HG03066 (cell line): ENCODE results near the gene TTC24.
"Not testable (repeated sequence)": the region's sequence is repeated elsewhere in the genome, so short reads cannot be mapped to it uniquely, and the experiment has no call there.

Experiments
- ATAC-seq: cut with Tn5 transposase; IDR thresholded peaks from one replicate; pipeline ENCODE4 v1.9.1; 2021; ENCODE audit warnings: low read depth; ENCODE audit not compliant: unreplicated experiment

Gene TTC24

DNA sequence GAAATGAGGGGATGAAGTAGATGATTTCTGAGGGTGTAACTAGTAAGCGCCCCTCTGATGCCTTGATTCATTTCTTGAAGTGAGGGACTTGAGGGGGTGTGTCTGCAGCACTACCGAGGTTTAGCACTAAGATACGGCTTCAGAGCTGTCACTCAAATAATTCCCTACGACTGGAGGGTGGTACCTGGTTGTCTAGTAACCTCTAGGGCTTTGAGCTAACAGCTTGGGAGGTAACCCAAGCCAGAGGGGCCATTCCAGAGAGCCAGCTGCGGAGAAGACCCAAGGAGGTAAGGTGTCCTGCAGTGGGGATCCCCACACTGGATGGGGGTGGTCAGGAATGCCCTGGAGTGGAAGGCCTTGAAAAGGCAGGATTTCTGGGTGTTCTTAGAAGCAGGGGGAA is at the start of gene TTC24:
TTC24 (plus strand) TSS at position 252 of the 400 bp plus-strand sequence. CDS start 1,642 bp downstream, outside the sequence.
- ATAC-seq, result no peak

DNA sequence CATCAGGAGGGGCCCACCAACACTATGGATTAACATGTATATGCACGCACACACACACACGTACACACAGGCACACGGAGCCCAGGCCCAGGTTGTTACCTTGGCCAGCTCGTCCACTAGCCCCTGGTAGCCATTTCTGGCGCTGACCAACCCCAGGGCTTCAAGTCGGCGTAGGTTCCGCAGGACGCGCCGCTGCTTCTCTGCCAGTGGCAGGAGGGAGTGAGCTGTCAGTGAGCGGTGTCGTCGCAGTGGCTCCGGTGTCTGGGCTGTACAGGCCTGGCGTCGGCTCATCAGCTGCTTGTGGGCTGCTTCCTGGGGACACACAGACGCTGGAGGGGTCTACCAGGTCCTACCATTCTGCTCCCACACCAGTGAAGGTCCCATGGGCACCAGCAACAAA is 49.5 kb upstream of the TTC24 start:
- no peak for ATAC-seq

DNA sequence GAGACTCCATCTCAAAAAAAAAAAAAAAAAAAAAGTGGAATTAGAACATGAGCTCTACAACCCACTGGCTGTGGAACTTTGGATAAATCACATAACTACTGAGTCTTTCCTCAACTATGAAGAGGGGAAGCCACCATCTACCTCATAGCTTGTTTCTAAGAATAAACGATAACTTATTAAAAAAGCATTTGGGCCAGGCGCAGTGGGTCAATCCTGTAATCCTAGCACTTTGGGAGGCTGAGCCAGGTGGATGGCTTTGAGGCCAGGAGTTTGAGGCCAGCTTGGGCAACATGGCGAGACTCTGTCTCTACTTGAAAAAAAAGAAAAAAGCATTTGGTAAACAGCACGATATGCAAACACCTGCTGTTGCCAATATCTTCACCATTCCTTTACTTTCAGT is 47.1 kb upstream of the TTC24 start:
- ATAC-seq, result no peak

DNA sequence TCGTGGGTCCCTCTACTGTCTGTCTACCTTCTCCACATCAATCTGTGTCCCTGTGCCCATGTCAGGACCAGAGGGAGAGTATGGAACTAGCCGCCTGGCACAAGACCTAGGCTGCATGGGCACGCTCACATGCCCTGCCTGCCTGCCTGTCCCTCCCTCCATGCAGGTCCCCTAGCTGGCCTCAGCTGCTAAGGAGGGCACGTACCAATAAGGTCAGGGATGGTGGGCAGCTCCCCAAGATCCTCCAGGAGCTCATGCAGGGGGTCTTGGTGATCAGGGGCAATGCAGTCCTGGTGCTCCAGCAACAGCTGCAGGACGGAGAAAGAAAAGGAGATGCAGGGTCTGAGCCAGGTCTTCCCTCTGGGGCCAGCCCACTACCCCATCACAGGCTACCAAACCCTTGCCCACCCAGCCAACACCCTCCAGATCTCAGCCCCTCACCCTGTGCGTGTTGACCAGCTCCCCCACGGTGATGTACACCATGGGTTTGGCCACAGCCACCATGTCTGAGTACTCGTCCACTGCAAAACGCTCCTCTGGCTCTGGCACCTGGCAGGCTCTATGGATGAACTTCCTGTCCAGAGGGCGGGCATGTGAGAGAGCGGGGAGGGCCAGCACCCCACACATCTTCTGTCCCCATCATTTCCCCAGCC is 45.8 kb upstream of the TTC24 start:
- no peak for ATAC-seq

DNA sequence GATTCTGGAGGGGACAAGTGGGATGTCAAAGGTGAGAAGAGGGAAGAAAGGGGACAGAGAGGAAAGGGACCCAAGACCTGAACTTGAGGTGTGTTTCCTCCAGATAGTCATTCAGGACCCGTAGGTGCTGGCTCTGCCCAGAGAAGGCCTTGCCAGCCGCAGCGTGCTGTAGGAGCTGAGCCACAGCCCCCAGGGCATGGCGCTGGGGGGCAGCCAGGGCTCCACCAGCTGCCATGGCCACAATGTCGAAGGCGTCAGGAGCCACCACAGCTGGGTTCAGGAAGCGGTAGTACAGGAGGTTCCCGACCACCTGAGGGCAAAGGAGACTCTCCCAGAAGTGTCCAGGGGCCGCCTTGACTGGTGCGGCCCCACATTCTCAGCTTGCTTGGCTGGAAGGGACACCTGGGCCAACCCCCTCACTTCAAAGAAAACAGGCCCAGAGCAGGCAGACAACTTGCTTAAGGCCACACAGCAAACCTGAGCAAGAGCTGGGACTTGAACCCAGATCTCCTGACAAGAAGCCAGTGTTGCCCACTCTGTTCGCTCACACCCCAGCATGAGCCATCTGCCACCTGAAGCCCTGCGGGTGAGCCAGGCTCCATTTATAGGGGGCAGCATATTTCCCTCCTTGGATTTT is 45.0 kb upstream of the TTC24 start:
- no peak for ATAC-seq

DNA sequence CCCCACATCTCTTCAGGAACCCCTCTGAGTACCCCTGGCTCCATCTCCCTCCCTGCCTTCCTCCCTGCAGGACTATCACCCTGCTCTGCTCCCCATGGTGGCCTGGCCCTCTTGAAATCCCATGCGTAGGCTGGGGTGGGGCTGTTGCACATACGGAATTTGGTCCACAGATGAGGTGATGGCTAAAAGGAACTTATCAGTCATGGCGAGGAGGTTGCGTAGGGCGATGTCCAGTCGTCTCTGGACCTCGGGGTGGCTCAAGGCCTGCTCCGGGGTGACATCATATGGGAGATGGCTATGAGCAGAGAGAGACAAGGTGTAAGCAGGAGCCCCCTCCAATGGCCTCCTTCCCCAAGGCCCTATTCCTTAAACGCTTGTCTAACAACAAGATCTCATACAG is 42.5 kb upstream of the TTC24 start:
- no peak for ATAC-seq

DNA sequence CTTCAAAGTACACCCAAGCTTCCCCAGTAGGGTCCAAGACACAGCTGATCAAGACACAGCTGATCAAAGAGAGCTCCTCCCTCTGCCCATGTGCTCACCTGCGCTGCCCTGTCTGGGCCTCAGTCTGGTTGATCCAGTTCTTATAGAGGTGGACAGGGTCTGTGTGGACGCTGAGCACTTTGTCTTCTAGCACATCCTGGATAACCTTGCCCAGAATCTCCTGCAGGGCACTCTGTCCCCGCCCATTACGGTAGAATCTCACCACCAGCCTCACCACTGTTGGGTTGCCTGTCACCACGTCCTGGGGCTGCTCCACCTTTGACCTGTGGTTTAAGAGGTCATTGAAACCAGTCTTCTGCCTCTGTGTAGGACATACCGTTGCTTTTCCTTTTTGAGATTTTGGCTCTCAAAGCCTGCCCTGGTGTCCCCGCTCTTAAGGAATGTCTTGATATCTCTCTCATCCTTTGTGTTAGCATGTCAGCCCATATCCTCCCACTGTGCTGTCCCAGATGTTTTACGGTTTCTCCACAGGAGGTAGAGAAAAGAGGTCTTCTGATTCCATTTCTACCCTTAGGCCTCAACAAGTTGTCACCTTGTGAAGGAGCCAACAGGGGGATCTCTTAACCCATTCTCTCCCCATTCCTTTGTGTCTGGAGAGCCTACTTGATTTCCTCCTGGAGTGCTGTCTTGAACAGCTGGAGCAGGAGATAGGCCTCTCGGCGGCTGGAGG is 40.6 kb upstream of the TTC24 start:
- ATAC-seq, result no peak

DNA sequence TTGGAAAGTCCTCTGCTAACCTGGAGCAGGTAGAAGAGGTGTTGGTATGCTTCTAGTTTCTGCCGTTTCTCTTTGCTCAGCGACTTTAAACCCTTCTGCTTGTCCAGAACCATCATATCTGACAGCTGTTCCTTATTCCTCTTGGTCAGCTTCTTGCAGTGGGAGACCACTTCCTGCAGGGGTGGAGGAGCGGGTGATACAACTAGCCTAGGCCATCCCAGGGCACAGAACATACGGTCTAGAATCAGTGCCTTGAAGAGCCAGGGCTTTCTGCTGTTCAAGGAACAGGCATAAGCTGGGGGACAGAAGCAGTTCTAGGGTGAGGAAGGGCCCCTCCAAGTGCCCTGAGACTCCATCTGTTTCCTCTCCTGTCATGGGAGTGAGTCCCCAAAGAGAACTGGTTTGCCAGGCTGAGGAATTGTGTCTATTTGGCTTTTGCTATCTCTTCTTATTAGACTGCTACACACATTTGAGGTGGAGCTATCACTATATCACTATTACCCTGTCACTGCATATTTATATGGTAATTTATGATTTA is 39.6 kb upstream of the TTC24 start:
- no peak for ATAC-seq

DNA sequence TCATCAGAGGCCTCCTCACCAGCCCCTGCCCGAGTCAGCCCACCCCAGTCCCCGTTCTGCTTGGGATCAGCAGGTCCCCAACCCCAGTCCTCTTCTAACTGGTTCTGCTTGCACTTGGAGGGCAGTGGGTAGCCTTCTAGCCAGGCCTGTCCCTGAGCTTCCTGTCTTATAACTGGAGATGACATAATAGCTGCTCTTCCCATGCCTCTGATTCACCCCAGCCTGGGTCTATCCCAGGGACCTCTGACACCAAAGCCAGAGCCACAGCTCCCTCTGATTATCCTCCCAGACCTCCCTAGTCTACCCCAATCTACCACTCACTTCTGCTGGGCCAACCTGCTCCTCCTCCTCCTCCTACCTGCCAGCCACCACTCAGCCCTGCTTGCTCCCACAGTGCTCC is 38.6 kb upstream of the TTC24 start:
- ATAC-seq, result no peak

DNA sequence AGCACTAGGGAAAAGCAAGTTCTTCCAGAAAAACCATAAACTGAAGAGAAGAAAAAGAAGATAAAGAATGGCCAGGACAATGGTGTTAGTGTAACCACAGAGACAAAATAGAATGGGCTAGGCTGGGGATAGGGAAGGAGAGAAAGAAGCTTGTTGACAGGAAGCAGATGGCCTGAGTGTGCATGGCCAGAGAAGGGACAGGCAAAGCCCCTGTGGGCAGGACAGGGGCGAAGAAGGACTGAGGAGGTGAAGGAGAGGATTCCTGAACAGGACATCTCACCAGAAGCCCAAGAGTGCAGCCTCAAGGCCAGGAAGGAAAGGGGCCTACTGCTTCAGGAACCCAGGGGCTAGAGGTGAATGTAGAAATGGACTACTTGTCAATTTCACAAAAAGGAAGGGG is 36.5 kb upstream of the TTC24 start:
- ATAC-seq, result no peak

DNA sequence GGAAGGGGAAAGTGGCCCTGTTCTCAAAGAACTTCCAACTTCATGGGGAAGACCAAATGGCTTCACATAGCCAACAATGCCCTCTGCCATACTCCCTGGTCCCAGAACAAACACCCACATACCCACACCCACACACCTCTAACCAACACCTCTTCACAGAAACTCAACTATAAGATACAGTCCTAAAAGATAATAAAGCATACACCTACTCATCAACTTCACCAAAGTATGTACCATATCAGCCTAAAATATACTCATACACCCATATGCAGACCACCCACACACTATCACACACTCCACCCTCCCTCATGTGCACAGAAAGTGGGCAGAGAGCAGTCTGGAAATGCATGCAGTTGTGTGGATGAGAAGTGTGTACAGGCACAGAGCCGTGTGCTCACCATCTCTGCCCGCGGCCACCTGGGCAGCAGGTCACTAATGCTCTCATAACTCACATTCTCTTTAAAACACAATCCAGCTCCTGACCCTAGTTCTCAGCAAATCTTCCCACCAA is 34.9 kb upstream of the TTC24 start:
- no peak for ATAC-seq

DNA sequence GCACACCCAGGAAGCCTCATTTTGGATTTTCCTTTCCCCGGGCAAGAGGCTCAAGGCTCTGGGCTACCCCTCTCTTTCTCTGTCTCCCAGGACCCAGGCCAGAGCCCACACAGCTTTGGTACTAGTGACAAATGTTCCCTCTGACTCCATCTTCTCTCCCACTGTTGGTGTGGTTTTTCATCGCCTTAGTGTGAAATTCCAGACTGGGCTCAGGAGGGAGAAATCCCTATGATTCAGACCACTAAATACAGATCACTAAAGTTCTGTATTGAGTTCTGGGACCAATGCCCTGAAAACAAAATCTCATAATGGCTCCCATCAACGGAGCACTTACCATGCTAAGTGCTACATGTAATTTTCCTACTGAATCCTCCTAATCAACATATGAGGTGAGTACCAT is 33.3 kb upstream of the TTC24 start:
- no peak for ATAC-seq

DNA sequence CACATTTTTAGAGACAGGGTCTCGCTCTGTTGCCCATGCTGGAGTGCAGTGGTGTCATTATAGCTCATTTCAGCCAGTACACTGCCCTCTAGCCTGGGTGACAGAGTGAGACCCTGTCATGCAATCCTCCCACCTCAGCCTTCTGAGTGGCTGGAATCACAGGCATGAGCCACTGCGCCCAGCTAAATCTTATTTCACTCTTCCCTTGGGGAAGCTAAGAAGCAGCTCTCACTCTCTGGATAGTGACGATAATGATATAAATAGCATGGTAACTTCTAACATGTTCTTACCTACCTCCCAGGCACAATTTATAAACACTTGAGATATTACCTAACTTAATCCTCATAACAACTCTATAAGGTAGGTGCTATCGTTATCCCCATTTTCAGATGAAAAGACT is 32.1 kb upstream of the TTC24 start:
- no peak for ATAC-seq

DNA sequence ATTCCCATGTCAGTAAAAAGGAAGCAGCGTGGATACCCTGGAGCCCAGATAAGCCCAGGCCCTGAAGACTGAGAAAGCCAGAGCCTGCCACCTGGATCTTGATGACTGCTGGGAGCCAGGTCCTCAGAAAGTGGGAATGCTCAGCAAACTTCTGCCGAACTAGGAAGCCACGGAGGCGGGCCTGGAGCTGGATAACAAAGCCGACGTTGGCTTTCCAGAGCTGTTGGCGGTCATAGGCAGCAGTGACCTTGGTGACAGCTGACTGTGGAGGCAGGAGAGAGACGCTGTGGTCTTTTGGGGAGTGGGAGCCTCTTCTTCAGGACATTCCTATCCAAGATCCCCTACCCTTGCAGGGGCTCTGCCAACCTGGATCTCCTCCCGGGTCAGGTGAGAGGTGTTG is 31.5 kb upstream of the TTC24 start:
- no peak for ATAC-seq

DNA sequence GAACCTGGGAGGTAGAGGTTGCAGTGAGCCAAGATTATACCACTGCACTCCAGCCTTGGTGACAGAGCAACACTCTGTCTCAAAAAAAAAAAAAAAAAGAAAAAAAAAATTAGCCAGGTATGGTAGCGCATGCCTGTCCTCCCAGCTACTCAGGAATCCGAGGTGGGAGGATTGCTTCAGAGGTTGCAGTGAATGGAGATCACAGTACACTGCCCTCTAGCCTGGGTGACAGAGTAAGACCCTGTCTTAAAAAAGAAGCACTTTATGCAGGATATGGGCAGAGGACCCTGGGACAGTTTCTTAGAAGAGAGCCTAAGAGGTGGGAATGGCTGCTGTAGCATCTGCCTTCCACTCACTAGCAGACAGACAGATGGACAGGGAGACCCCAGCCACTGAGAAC is 30.1 kb upstream of the TTC24 start:
- no peak for ATAC-seq

DNA sequence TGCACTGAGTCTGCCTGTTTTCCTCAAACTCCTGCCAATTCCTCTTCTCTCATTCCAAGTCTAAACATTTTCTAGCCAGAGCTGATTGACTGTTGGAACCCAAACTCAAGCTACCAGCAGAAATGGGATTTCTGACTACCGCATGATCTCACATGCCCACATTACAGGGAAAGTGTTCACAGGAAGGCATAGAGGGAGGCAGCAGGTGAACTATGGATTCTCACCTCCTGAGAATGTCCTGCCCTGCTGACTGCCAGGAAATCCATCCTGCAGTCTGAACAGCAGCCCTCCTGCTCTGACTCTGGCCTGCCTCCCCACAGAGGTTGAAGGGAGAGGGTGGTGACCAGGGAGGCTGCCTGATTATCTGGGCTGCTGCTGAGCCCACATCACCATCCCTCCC is 29.7 kb upstream of the TTC24 start:
- no peak for ATAC-seq

DNA sequence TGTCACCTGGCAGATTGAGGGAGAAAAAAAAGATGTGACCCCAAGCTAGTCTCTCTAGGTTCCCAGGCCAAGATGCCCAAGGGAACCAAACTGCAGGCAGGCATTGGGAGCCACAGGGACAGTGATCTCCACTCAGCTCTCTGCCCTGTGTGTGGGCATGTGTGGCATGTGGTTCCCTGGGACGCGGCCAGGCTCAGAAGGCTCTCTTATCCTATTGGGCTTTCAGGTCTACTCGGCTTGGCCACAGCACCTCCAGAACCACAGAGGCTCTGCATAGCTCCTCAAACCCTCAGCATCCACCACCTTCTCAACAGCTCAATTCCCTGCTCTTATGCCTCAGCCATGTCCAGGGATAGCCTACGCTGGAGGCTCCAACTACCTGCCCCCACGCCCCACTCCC is 29.2 kb upstream of the TTC24 start:
- no peak for ATAC-seq

DNA sequence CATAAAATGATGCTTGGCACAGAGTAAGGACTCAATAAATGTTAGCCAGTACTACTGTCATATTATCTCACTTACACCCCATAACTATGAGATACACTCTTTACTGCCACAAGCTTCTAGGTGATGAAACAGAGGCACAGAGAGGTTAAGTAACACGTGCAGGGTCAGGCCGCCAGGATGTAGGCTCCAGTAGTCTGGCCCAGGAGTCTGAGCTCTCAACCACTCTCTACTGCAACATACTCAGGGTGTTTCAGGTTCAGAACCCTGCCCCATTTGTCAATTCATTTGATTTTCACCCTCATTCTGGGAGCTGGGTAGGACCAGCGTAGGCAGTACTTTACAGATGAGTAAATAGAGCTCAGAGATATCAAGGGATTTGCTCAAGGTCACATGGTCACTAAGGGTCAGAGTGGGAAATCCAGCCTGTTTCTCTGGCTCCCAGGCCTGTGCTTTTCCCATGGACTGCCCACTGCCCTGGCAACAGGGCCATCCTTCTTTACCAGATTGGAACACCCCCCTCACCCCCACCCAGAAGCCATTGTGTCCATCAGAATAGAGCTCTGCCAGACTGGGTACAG is 28.4 kb upstream of the TTC24 start:
- no peak for ATAC-seq

DNA sequence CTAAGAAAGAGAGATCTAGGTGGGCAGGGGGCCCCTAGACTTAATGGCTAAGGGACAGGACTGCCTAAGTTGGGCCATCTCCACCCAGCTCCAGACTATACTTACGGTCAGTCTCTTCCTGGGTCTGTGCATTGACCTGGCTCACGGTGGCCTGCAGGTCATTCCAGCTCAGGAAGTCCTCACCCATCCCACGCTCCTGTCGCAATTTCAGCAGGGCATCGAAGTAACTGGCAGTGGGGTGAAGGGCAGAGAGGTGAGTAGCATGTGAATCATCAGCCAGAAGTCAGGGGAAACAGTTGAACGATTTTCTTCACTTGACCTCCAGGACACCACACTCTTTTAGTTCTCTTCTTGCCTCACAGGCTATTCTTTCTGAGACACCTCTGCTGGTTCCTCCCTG is 27.7 kb upstream of the TTC24 start:
- no peak for ATAC-seq

DNA sequence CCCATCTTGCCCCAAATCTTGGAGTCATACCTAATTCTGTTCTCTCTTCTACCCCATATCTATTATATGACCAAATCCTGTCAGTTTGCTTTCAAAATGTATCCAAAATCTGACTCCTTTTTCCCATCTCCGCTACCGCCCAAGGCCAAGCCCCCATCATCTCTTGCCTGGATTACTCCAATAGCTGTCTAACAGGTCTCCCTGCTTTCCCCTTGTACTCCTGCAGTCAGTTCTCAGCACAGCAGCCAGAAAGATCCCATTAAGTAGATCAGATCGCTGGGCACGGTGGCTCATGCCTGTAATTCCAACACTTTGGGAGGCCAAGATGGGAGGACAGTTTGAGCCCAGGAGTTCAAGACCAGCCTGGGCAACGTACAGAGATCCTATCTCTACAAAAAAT is 27.0 kb upstream of the TTC24 start:
- no peak for ATAC-seq

DNA sequence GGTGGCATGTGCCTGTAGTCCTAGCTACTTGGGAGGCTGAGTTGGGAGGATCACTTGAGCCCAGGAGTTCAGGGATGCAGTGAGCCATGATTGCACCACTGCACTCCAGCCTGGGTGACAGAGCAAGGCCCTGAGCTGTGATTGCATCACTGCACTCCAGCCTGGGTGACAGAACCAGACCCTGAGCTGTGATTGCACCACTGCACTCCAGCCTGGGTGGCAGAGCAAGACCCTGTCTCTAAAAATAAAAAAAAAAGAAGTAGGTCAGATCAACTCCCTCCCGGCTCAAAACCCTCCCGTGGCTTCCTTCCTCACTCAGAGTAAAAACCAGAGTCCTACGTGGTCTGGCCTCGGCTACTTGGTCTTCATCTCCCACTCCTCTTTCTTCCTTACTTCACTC is 26.6 kb upstream of the TTC24 start:
- not testable (repeated sequence) for ATAC-seq
